GM19025 (cell line): ENCODE results near the gene FGGY.

Experiments
- ATAC-seq: cut with Tn5 transposase; IDR thresholded peaks from one replicate; pipeline ENCODE4 v1.9.1; 2021; ENCODE audit warnings: mild to moderate bottlenecking, low read depth, moderate library complexity; ENCODE audit not compliant: unreplicated experiment

FGGY gene

DNA sequence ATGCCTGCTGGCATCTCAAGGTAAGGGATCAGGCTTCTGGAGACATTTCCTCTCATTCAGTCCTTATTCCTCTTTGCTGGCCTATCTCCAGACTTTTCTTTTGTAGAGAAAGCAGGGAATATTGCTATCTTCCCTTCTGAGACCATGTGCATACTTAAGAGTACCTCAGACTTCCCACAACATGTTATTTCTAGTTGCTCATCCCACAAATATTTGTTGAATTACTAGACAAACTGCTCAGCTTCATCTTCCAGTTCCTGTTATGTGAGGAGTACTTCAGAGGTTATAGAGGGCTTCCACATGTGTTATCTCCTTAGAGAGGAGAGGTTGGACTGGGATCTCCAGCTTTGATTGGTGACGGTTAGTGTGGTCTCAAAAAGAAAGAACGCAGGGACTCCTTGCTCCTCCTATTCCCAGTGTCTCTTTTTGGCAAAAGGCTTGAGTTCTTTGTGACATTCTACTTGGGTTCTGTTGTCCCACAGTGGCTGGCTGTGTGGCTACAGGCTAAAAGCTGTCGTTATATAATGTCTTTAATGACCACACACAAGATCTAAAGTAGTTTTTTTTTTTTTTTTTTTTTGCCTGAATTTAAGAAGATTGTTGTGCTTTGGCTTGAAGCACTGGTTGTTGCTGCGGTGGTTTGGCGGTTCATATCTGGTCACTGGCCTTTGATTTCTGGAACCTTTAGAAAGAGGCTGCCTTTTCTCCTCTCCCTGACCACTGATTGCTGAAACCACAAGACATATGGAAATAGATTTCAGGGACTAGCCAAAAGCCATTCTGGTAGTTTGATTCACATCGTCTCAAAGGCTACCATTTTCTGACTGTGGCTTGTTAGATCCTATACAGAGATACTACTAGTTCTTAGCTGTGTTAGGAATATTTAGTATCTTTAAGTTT is 78.7 kb downstream of the FGGY start:
- ATAC-seq = no peak

DNA sequence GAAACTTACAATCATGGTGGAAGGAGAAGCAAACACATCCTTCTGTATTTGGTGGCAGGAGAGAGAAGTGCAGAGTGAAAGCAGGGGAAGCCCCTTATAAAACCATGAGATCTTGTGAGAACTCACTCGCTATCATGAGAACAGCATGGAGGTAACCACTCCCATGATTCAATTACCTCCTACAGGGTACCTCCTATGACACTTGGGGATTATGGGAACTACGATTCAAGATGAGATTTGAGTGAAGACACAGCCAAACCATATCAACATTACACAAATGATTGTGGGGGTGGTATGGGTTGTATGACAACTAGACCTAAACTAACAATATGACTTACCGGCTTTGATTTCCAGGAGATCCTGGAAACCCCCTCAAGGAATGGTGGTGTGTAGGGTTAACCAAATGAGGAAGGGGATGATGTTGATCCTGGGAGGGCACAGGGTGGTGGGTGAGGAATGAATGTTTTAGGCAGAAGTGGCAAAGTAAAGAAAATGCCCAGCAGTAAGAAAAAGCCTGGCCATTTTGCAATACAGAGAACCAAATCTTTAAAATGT is 80.5 kb downstream of the FGGY start:
- ATAC-seq = no peak

DNA sequence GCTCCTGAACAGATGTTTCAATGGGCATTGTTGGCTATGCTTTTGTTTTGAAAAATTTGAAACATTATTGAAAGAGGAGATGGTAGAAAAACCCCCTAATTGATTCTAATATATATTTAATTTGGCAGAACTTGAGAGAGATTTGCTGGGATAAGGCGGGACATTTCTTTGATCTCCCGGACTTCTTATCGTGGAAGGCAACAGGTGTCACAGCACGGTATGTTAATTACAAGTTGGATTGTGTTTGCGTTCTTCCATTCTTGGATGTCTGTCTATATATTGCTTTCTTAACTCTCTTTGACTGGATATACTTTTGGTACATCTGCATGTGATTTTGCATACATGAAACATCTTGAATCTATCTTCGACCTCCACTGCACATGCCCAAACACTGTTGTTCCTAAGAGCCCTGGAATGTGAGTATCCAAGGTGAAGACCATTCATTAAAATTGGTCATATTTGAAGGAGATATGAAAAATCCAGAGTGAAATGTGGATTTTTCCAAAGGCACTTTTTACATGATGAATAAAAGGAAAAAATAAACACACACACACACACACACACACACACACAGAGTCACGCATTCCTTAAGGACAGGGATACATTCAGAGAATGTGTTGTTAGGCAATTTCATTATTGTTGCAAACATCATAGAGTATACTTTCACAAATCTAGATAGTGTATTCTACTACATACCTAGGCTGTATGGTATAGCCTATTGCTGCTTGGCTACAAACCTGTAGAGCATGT is 81.9 kb downstream of the FGGY start:
- ATAC-seq = no peak

DNA sequence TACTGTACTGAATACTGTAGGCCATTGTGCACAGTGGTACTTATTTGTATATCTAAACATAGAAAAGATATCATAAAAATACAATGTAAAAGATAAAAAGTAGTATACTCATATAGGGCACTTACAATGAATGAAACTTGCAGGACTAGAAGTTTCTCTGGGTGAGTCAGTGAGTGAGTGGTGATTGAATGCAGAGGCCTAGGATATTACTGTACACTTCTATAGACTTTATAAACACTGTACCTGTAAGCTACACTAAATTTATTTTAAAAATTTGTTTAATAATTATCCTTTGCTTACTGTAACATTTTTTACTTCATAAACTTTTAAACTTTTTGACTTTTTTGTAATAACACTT is 82.5 kb downstream of the FGGY start:
- no peak for ATAC-seq

DNA sequence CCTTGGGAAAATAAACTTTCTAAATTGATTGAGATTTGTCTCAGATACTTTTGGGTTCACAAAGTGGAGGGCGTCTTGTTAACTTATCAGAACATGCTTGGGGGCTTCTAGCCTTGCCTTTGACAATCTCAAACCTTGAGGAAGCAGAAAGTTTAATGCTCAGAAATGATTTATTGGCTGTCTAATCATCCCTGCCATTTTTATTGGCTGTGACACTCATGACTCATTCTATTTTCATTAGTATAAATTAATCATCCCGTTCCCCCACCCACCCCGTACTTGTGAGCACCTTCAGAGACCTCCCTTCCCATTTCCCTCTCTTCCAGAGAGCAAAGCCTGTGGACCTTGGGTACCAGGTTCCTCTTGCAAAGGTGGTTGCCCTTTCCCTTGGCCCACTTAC is 87.1 kb downstream of the FGGY start:
- ATAC-seq = no peak

DNA sequence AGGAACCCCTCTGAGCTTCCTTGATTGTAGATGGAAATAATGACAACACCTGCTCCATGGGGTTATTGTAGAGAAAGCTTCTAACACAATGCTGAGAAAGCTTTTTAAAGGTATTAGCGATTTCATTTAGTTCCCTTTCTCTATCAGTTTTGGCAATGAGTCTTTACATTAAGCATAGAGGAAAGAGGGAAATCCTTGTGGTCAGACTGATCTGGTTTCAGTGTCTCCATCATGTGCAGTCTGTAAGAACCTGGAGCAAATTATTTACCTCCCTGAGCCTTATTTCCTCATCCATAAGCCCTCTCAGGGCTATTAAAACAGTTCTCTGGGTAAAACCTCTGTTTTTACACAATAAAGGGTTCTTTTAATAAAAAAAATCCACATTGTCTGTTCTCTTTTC is 87.5 kb downstream of the FGGY start:
- no peak for ATAC-seq

DNA sequence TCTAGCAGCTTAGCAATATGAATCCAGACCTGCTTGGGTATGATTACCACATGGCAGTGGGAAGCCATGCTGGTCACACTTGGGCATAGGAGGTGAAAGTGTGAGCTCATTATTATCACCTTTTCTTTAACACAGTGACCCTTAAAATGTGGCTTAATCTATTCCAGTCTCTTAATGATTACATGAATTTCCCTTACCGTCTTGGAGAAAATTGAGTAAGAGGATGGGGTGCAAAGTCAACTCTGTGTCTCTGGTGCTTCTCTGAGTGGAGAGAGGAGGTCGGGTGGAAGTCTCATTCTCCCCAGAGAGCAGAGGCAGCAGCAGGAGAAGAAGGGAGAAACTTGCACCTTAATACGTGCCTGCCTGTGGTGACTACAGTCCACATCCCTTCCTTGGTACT is 91.3 kb downstream of the FGGY start:
- no peak for ATAC-seq

DNA sequence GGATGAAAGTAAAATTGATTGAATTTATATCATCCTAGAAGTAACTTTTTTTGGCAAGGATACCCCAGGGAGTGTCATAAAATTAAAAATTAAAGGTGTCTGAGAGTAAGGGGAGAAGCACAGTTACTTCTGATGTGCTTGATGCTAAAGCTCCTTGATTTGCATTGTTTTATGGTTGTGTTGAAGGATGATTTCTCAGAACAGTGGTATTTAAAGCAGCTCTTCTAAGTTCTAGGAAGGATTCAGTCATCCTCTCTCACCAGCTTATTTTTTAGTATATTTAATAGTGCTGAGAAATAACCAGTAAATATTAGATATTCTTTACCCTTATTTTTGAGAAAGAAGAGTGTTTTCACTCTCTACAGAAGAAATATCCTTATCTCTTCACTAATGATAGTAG is 93.0 kb downstream of the FGGY start:
- no peak for ATAC-seq

DNA sequence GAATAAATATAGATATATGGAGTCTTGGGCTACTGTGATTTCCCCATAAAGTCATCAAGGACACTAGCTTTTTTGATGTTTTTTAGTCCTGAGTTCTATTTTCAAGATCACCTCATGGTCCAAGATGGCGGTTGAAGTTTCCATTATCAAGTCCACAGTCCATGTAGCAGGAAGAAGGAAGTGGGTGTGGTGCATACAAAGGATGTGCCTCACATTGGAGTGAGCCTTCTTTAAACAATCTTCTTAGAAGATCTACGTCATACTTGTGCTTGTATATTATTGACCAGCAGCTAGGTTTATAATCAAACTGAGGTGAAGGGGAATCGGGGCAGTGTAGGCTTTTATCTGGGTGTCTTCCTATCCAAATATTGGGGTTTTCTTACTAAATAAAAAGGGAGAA is 93.4 kb downstream of the FGGY start:
- no peak for ATAC-seq

DNA sequence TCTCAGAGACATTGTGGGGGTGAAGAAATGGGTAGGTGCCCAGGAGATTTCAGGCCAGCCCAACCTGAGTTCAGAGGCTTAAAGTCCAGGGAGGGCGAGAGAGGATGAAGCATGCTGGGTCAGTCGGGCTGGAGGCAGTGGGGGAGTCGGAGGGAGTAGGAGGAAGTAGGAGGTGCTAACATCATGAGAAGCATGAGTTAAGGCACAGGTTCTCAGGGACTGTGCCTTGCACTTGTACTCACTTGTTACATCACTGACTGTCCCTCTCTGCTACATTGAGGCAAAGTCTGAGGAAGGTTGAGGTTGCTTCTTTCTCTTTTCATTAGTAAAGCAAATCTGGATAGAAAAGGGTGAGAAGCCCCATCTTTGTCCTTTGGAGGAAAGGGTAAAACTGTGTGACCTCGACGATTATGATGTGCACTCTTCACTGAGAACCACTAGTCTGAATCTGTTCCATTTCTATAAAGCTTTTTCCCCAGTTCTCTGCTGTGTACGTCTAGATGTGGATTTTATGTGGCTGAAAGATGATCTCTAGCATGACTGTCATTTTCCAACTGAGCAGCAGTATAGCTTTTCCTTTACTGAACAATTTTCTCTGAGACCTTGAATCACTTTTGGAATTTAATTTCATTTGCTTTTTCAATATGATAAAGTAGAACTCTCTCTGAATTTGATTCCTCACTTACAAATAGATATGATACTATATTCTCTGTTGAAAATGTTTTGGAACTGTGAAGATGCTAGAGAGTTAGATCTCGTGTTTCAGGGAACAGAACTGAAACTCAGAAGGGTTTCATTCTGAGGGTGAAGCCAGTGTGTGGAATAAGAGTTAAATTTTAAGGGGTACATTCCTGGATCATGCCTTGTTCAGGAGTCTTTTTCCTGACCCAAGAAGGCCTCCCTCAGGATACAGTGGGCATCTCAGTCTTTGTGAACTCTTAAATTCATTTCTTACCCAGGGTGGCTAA is 94.6 kb downstream of the FGGY start:
- no peak for ATAC-seq

DNA sequence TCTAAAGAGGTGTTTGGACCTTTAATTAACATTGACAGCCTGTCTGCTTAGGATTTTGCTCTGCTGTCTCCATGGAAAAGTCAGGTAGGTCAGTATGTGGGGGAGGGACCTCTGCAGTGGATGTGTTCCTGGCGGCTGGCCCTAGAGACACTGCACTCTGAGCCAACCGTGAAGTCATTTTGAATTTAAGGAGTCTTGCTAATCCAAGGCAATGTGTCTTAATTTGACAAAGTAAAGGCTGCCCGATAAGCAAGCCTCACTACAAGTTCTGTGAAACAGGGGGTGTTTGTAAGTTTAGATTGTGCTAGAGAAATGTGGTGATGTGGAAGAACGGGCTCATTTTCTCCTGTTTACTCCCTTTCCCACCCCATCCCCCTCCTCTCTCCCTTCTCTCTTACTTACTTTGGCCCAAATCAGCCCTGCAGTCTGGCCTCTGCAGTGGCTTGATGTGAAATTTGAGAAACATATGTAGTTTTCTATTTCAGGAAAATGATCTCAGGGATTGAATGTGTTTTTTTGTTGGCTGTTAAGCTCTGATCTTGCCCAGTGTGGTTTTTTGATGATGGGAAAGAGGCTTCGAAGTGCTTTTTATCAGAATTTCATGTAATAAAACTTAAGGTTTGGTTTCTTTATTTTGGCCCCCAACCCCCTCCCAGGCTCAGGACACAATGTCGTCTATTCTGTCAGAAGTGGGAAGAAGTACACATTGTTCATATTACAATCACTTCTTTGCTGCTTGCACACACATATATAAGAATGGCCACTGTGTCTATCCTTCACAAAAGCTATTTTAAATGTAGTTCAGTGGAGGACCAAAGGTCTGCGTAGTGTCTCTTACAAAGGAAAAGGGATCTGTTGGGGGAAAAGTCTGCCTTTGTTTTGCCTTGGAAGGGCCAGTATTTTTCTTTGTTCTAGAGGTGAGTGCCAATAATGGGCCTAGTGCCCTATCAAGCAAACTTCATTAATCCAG is 96.6 kb downstream of the FGGY start:
- ATAC-seq = no peak

DNA sequence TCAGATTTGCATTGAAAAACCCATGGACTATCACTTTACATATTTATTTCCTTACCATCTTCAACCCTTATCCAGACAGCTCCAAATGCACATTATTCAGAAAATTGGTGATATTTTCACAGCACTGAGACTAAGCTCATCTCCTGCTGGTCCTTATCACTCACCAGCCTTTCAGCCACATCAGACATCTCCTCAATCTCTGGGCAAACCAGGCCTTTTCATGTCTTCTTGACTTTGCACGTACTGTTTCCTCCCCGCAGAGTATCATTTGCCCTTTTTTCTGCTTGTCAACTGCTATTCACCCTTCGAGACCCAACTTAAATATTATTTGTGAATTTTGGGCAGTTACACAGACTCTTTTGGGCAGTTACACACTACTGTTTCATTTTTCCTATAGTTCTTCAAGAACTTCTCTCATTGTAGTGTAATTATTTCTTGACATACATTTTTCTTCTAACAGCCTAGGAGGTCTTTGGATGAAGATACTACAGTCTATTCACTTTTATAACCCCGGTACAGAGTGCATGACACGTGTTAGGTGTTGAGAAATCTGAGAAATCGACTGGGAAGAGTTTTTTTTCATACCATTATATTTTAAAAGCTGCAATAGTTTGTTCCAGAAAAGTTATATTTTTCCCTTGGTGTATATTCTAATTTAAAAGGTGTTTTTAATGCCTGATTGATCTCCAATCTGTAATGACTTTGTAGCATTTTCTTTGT is 98.0 kb downstream of the FGGY start:
- no peak for ATAC-seq

DNA sequence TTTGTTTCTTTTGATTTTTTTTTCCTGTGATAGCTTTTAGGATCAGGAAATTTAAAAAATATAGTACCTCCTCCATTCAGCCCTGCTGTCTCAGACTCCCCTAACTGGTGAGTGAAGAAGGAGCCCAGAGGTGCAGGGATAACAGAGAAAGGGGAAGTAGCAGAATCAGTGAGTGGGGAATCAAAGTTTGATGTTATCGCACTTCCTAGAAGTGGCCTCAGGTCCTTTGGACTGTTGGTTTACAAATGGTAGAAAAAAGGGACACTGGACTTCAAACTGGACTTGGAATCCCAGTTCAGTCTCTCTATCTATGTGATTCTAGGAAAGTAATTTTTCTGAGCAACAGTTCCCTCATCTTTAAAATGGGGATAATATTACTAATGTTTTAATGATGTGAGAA is 99.5 kb downstream of the FGGY start:
- no peak for ATAC-seq

DNA sequence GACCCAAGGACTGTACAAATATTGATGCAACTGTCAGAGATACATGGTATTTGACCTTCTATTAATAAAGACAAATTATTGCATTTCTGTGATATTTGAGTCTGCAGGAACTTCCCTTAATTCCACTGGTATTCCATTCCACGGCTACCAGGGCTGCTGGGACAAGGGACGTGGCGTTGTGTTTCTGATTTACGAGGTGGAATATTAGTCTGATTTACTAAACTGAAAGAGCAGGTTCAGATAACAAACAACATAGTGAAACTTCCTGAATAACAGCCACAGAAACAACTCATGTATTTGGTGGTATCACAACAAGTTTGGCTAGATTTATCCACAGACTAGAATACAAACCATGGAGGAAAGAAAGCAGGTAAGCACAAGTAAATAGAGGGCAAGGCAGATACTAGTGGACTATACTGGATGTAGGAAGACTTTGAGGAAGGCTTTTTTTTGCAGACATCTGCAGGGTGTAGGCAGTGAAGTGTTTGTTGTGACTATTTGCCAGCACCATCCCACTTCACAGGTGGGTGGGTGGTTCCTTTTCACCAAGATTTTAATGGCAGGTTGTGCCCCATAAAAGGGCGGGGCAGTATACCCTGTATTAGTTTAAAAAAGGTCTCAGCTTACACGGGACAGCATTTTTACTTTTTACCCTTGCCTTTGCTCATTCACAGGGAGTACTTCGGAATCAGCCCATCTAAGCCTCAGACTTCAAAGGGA is 100.4 kb downstream of the FGGY start:
- ATAC-seq = no peak

DNA sequence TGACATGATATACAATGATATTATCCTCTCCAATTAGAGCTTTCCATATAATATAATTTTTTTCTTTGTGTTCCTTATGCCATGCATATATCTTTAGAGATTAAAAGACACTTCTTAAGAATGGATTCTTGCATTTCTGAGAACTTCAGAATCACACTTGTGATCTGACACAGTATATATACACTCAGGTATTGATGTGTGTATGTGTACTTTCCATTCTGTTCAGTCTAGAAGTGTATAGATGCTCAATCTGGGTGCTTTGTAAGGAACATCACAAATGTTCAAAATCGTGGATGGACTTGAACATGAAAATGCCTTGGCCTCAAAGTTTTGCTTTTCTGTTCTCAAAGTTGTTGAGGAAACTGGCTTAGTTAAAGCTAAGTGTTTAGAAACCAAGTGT is 102.7 kb downstream of the FGGY start:
- no peak for ATAC-seq

DNA sequence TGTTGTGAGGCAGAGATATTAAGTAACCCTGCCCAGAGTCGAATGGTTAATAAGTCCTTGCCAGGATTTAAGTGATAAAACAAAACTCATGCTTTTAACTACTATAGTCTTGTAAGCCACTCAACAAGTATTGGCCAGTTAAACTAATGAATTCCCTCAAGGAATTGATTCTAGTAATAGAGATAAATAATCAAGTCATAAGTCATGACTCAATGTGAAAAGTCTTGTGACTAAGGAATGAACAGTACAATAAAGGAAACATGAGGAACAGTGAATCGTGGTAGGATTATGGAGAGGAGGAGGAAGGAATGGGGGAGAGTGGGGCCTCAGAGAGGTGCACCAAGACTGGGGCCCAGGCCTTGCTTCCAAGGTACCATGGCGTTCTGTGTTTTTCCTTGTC is 104.7 kb downstream of the FGGY start:
- ATAC-seq = no peak

DNA sequence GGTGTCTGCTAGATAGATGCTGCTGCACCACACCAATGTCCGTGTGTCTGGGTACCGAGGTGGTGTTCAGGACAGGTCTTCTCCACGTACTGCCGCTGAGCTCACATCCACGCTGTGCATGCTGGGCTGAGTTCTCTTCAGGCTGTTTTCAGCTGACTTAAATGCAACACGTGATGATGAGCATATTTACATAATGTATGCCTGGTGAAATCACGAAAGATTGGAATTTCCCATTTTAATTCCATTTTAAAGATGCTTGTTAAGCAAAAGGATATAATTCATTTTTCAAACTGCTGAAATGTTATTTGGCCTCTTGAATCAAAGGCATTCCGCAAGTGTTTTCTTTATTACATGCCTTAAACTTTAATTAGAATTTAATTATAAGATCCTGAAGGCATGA is 107.9 kb downstream of the FGGY start:
- no peak for ATAC-seq
